Measurements from ENCODE around the gene SELP.

Gene SELP

DNA sequence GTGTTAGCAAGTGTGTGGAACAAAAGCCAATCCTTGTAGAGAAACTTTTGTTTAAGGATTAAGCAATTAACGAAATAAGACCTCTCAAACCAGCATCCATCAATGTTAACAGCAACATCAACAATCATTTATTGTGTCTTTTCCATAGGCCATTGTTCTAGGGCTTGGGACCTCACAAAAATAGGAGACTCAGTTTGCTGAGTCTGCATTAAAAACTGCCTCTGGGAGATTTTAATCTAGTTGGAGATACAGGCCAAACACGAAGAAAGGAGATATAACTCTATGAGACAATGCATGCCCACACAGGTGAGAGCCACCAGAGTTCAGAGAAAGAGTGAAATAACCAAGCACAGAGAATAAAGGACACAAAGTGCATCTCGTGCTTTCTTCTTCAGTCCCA lies 14.4 kb upstream of the SELP start:
- no peak overlapping the region for H3K4me3 ChIP-seq (ENCODE audit: low read length)
- no peaks in the 10 kb centered on the region for H3K79me2 ChIP-seq (ENCODE audit: low read length)

DNA sequence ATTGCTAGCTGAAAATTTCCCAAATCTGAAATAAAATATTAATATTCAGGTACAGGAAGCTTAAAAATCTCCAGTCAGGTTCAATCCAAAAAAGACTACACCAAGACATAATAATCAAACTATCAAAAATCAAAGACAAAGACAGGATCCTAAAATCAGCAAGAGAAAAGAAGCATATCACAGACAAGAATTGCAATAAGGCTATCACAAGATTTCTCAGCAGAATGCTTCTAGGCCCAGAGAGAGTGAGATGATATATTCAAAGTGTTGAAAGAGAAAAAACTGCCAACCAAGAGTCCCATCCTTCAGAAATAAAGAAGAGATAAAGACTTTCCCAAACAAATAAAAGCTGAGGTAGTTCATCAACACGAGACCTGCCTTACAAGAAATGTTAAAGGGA lies 5.0 kb upstream of the SELP start:
- TF ChIP-seq EZH2phosphoT487 (IDR thresholded peaks at IDR 0.05; ENCODE audit: low read depth) = no peak
- TF ChIP-seq, protein P1, sequence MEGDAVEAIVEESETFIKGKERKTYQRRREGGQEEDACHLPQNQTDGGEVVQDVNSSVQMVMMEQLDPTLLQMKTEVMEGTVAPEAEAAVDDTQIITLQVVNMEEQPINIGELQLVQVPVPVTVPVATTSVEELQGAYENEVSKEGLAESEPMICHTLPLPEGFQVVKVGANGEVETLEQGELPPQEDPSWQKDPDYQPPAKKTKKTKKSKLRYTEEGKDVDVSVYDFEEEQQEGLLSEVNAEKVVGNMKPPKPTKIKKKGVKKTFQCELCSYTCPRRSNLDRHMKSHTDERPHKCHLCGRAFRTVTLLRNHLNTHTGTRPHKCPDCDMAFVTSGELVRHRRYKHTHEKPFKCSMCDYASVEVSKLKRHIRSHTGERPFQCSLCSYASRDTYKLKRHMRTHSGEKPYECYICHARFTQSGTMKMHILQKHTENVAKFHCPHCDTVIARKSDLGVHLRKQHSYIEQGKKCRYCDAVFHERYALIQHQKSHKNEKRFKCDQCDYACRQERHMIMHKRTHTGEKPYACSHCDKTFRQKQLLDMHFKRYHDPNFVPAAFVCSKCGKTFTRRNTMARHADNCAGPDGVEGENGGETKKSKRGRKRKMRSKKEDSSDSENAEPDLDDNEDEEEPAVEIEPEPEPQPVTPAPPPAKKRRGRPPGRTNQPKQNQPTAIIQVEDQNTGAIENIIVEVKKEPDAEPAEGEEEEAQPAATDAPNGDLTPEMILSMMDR (IDR thresholded peaks at IDR 0.05; ENCODE audit: low read depth, low read length) = no peak
- Histone ChIP-seq H3K36me3 (replicated peaks; ENCODE audit: low read depth, low read length) (peaks cover 28% of the 10 kb centered on the region), H3K79me2 (ENCODE audit: low read length) (no peaks in the 10 kb centered on the region), H3K4me2 (ENCODE audit: low read length) (no peak overlapping the region), H3K27me3 (ENCODE audit: low read depth, low read length) (no peaks in the 10 kb centered on the region), H3K9me3 (ENCODE audit: insufficient read depth, low read length) (peaks cover 41% of the 10 kb centered on the region), H3K27ac (ENCODE audit: low read length) (no peak overlapping the region), H3K9ac (ENCODE audit: low read length) (no peak overlapping the region), H3K4me3 (ENCODE audit: low read length) (no peak overlapping the region), H3K4me1 (ENCODE audit: low read length) (peaks cover 6% of the 10 kb centered on the region; the same call in 1 of the 2 replicates), H4K20me1 (ENCODE audit: insufficient read depth, low read length) (no peaks in the 10 kb centered on the region), H2AFZ (ENCODE audit: low read depth, low read length) (no peak overlapping the region)

More for the DNA sequence above, 14.4 kb upstream of the SELP start:
- Histone ChIP-seq H4K20me1 (ENCODE audit: insufficient read depth, low read length) (no peaks in the 10 kb centered on the region), H3K9me3 (ENCODE audit: insufficient read depth, low read length) (no peaks in the 10 kb centered on the region), H3K4me1 (ENCODE audit: low read length) (peaks cover 11% of the 10 kb centered on the region), H3K9ac (ENCODE audit: low read length) (no peak overlapping the region), H3K4me2 (ENCODE audit: low read length) (no peak overlapping the region), H2AFZ (ENCODE audit: low read depth, low read length) (no peak overlapping the region), H3K27me3 (ENCODE audit: low read depth, low read length) (no peaks in the 10 kb centered on the region), H3K27ac (ENCODE audit: low read length) (no peak overlapping the region), H3K36me3 (replicated peaks; ENCODE audit: low read depth, low read length) (no peaks in the 10 kb centered on the region)
- TF ChIP-seq, protein P1 (IDR thresholded peaks at IDR 0.05; ENCODE audit: low read depth, low read length) = no peak
- no peak for TF ChIP-seq EZH2phosphoT487 (IDR thresholded peaks at IDR 0.05; ENCODE audit: low read depth)

DNA sequence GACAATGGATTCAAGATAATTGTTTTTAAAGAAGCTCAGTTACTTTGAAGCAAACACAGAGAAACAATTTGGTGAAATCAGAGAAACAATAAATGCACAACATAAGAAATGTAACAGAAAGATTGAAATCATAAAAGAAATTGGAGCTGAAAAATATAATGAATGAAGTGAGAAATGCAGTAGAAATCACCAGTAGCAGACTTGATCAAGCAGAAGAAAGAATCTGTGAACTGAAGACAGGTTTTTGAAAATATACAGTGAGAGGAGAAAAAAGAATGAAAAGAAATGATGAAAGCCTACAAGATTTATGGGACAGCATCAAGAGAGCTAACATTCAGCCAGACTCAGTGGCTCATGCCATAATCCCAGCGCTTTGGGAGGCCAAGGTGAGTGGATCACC lies 4.2 kb upstream of the SELP start:
- Histone ChIP-seq H3K4me1 (ENCODE audit: low read length) (peaks cover 6% of the 10 kb centered on the region; the same call in 1 of the 2 replicates), H3K27me3 (ENCODE audit: low read depth, low read length) (no peaks in the 10 kb centered on the region), H3K36me3 (replicated peaks; ENCODE audit: low read depth, low read length) (peaks cover 28% of the 10 kb centered on the region), H3K9ac (ENCODE audit: low read length) (no peak overlapping the region), H4K20me1 (ENCODE audit: insufficient read depth, low read length) (no peaks in the 10 kb centered on the region), H3K4me3 (ENCODE audit: low read length) (no peak overlapping the region), H3K27ac (ENCODE audit: low read length) (no peak overlapping the region), H3K79me2 (ENCODE audit: low read length) (no peaks in the 10 kb centered on the region), H2AFZ (ENCODE audit: low read depth, low read length) (no peak overlapping the region), H3K4me2 (ENCODE audit: low read length) (no peak overlapping the region), H3K9me3 (ENCODE audit: insufficient read depth, low read length) (peaks cover 41% of the 10 kb centered on the region)
- TF ChIP-seq, protein P1 (IDR thresholded peaks at IDR 0.05; ENCODE audit: low read depth, low read length) = no peak
- no peak for TF ChIP-seq EZH2phosphoT487 (IDR thresholded peaks at IDR 0.05; ENCODE audit: low read depth)

DNA sequence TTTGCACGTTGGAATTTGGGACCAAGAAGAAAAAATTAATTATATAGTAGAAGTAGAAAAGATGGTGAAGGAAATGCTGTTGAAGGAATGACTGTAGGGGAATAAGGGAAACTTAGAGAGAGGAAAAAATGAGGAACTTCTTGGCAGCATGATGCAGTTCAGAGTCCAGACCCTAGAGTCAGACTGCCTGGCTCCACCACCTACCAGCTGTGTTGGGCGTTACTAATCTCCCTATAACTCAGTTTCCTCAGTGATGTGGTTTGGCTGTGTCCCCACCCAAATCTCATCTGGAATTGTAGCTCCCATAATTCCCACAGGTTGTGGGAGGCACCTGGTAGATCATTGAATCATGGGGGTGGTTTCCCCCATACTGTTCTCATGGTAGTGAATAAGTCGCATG lies 1.3 kb upstream of the SELP start:
- no peak overlapping the region for H2AFZ ChIP-seq (ENCODE audit: low read depth, low read length)
- H4K20me1 ChIP-seq (ENCODE audit: insufficient read depth, low read length) = no peaks in the 10 kb centered on the region
- H3K9ac ChIP-seq (ENCODE audit: low read length) = no peak overlapping the region
- peaks cover 6% of the 10 kb centered on the region; the same call in 1 of the 2 replicates for H3K4me1 ChIP-seq (ENCODE audit: low read length)
- H3K4me3 ChIP-seq (ENCODE audit: low read length) = no peak overlapping the region
- no peak overlapping the region for H3K4me2 ChIP-seq (ENCODE audit: low read length)
- H3K27ac ChIP-seq (ENCODE audit: low read length) = no peak overlapping the region
- H3K79me2 ChIP-seq (ENCODE audit: low read length) = no peaks in the 10 kb centered on the region
- H3K36me3 ChIP-seq (replicated peaks; ENCODE audit: low read depth, low read length) = peaks cover 28% of the 10 kb centered on the region
- peaks cover 41% of the 10 kb centered on the region for H3K9me3 ChIP-seq (ENCODE audit: insufficient read depth, low read length)
- TF ChIP-seq, protein P1 (IDR thresholded peaks at IDR 0.05; ENCODE audit: low read depth, low read length) = no peak
- no peak for TF ChIP-seq EZH2phosphoT487 (IDR thresholded peaks at IDR 0.05; ENCODE audit: low read depth)
- H3K27me3 ChIP-seq (ENCODE audit: low read depth, low read length) = no peaks in the 10 kb centered on the region
